Caco-2 (cell line): ENCODE data around the gene TFAP2A. TPM values are rescaled to one million over a fixed set of nuclear protein-coding genes. Genes with fewer than 3 reads are reported as not detected.

ENCODE experiments used
- BruUV-seq: library from RNA; stranded (reverse); fragments of 400-500 nt; replicated peaks from 2 replicates; lab custom pipeline; 2021; lab: Mats Ljungman, UMichigan
- CTCF ChIA-PET: fragments of 300-600 bp; sonication (Branson Sonifier 250); formaldehyde crosslinking; loops from one replicate; lab custom pipeline; 2022; ENCODE audit warnings: antibody characterized with exemption; lab: Charles Lee
- POLR2A ChIA-PET: fragments of 300-600 bp; sonication (Branson Sonifier 250); formaldehyde crosslinking; loops from one replicate; lab custom pipeline; 2022; ENCODE audit warnings: antibody characterized with exemption; lab: Charles Lee
- DNase-seq, 2 experiments: peaks; one replicate each; pipeline versions ENCODE4 v3.0.0 to v3.0.0-alpha.2; 2020 to 2022
- H3K27me3 ChIP-seq: replicated peaks from 2 replicates; pipeline ENCODE4 v1.6.0; 2011; ENCODE audit warnings: low read length; ENCODE audit not compliant: control insufficient read depth, insufficient read depth
- H3K36me3 ChIP-seq: 2 replicates; pipeline ENCODE4 v1.5.1; 2011; ENCODE audit warnings: low read length; ENCODE audit not compliant: control insufficient read depth, insufficient read depth
- H3K4me1 ChIP-seq: fragments of 250-450 bp; sonication (Bioruptor Pico); 2 replicates; pipeline ENCODE4 v1.5.1; 2020; ENCODE audit warnings: mild to moderate bottlenecking
- H3K4me3 ChIP-seq: 2 replicates; pipeline ENCODE4 v1.5.1; 2011; ENCODE audit warnings: low read depth, mild to moderate bottlenecking, control low read depth, low read length
- H3K9me3 ChIP-seq: fragments of 250-450 bp; sonication (Bioruptor Pico); 2 replicates; pipeline ENCODE4 v1.5.1; 2020; ENCODE audit warnings: mild to moderate bottlenecking, moderate library complexity
- H3K27ac Mint-ChIP-seq: one replicate; pipeline ENCODE4 v1.8.0; 2022; ENCODE audit warnings: mixed read lengths; ENCODE audit not compliant: unreplicated experiment
- H3K27me3 Mint-ChIP-seq: one replicate; pipeline ENCODE4 v1.8.0; 2022; ENCODE audit warnings: mixed read lengths; ENCODE audit not compliant: insufficient read depth, unreplicated experiment
- H3K36me3 Mint-ChIP-seq: one replicate; pipeline ENCODE4 v1.8.0; 2022; ENCODE audit warnings: mild to moderate bottlenecking, mixed read lengths; ENCODE audit not compliant: insufficient read depth, unreplicated experiment
- H3K4me1 Mint-ChIP-seq: one replicate; pipeline ENCODE4 v1.8.0; 2022; ENCODE audit warnings: low read depth, mixed read lengths; ENCODE audit not compliant: unreplicated experiment
- H3K4me3 Mint-ChIP-seq: one replicate; pipeline ENCODE4 v1.8.0; 2022; ENCODE audit warnings: mild to moderate bottlenecking, moderate library complexity, mixed read lengths; ENCODE audit not compliant: unreplicated experiment
- H3K9me3 Mint-ChIP-seq: one replicate; pipeline ENCODE4 v1.8.0; 2022; ENCODE audit warnings: mixed read lengths; ENCODE audit not compliant: unreplicated experiment
- CTCF ChIP-seq, 2 experiments: fragments of 200-600 bp in 1 of 2; IDR thresholded peaks; 1 replicate in 1 of 2; 2 replicates in 1 of 2; pipeline versions ENCODE4 v1.5.1 to v1.8.0; 2011 to 2022; ENCODE audit warnings: antibody characterized with exemption in 1 of 2, control low read depth in 1 of 2, inconsistent platforms in 1 of 2, low read depth in 1 of 2, low read length in 1 of 2, mild to moderate bottlenecking in 1 of 2, moderate library complexity in 1 of 2; ENCODE audit not compliant: insufficient read depth in 1 of 2, severe bottlenecking in 1 of 2, unreplicated experiment in 1 of 2
- intact Hi-C: fragments of 100-400 bp; cut with micrococcal nuclease; formaldehyde crosslinking; loops from one replicate; pipeline ENCODE4 v1.10.0; 2022; ENCODE audit not compliant: unreplicated experiment
- total RNA-seq: library from RNA; stranded (reverse); gene quantifications from 2 replicates; pipeline ENCODE4 v1.2.3, GENCODE V29; 2022

Gene TFAP2A
- total RNA-seq, 1 experiment from 2014 or later, result 6.3 TPM

- POLR2A ChIA-PET, result interaction anchor here (1.0 to 1.4 kb wide), 3 partner anchors 9 to 372 kb away, joined by 5 to 14 read pairs (median 6); partner anchors contain the start of gene TFAP2A
- peaks cover 22% of the 10 kb centered on the region for H3K4me1 ChIP-seq
- H3K4me3 ChIP-seq, result peak overlapping the region; percentile 65
- H3K9me3 ChIP-seq, result no peaks in the 10 kb centered on the region
- peak in 1 of 2 experiments; percentile 43 for DNase-seq
- TF ChIP-seq CTCF (IDR thresholded peaks at IDR 0.05; ENCODE audit: insufficient read depth in 1 of 2, low read depth in 1 of 2, low read length in 1 of 2, severe bottlenecking in 1 of 2, unreplicated experiment in 1 of 2), result no peak
- TSS peak; percentile 82 for BruUV-seq
- Mint-ChIP-seq H3K4me3 (peak overlapping the region; percentile 83), H3K27me3 (no peaks in the 10 kb centered on the region), H3K36me3 (peaks cover 26% of the 10 kb centered on the region), H3K4me1 (peaks cover 25% of the 10 kb centered on the region), H3K27ac (peak overlapping the region; percentile 89), H3K9me3 (no peaks in the 10 kb centered on the region)
- CTCF ChIA-PET, result interaction anchor here (0.5 to 2.8 kb wide), 4 partner anchors 10 to 30 kb away, joined by 3 to 19 read pairs (median 4); partner anchors contain the start of gene TFAP2A
- no peaks in the 10 kb centered on the region for H3K27me3 ChIP-seq
- intact Hi-C loops, result loop anchor here (5.0 to 10.0 kb wide), 4 partner anchors 53 to 860 kb away; no protein-coding TSS in a partner anchor
- H3K36me3 ChIP-seq, result no peaks in the 10 kb centered on the region
These were observed 9.9 kb downstream of the TFAP2A start for GRCh38 chr6:10404799-10405512.

GRCh38 chr6:10404107-10404798 is 10.6 kb downstream of the TFAP2A start:
- BruUV-seq, result no TSS peak
- ChIA-PET POLR2A (interaction anchor here (1.0 to 1.4 kb wide), 3 partner anchors 10 to 371 kb away, joined by 5 to 14 read pairs (median 6); partner anchors contain the start of gene TFAP2A), CTCF (interaction anchor here (0.5 to 2.8 kb wide), 4 partner anchors 10 to 31 kb away, joined by 3 to 19 read pairs (median 4); partner anchors contain the start of gene TFAP2A)
- peak overlapping the region; percentile 83 for H3K4me3 Mint-ChIP-seq
- Histone ChIP-seq H3K27me3 (no peaks in the 10 kb centered on the region), H3K36me3 (no peaks in the 10 kb centered on the region), H3K4me3 (peak overlapping the region; percentile 65), H3K4me1 (peaks cover 22% of the 10 kb centered on the region), H3K9me3 (no peaks in the 10 kb centered on the region)
- H3K4me1 Mint-ChIP-seq, result peaks cover 25% of the 10 kb centered on the region
- H3K27me3 Mint-ChIP-seq, result no peaks in the 10 kb centered on the region
- peaks cover 19% of the 10 kb centered on the region for H3K36me3 Mint-ChIP-seq
- peak; percentile 96 to 97 for DNase-seq
- H3K9me3 Mint-ChIP-seq, result no peaks in the 10 kb centered on the region
- H3K27ac Mint-ChIP-seq, result peak overlapping the region; percentile 89
- TF ChIP-seq CTCF (IDR thresholded peaks at IDR 0.05; ENCODE audit: insufficient read depth in 1 of 2, low read depth in 1 of 2, low read length in 1 of 2, severe bottlenecking in 1 of 2, unreplicated experiment in 1 of 2), result peak in 1 of 2 experiments; percentile 76
- intact Hi-C loops, result loop anchor here (5.0 to 10.0 kb wide), 4 partner anchors 52 to 859 kb away; no protein-coding TSS in a partner anchor
